HepG2 (cell line): ENCODE measurements around the gene TMEM33. TPM values are rescaled to one million over a fixed set of nuclear protein-coding genes. Genes with fewer than 3 reads are reported as not detected.

ENCODE experiments used
- CREM ChIP-seq, 2 experiments: sonication (generic) in 1 of 2; formaldehyde crosslinking in 1 of 2; IDR thresholded peaks; 2 replicates each; pipeline versions ENCODE4 v1.4.0 to v1.6.1; 2016 to 2020; ENCODE audit warnings: antibody characterized with exemption in 1 of 2, mild to moderate bottlenecking in 1 of 2, missing genetic modification reagents in 1 of 2
- DNMT1 ChIP-seq: sonication (generic); formaldehyde crosslinking; IDR thresholded peaks from 2 replicates; pipeline ENCODE4 v1.5.1; 2020; ENCODE audit warnings: mild to moderate bottlenecking, missing genetic modification reagents
- GATAD1 ChIP-seq: IDR thresholded peaks from 2 replicates; pipeline ENCODE4 v1.6.1; 2016; ENCODE audit warnings: missing genetic modification reagents, missing compliant biosample characterization
- PCBP2 ChIP-seq: fragments of 200-400 bp; formaldehyde crosslinking; optimal IDR thresholded peaks from 2 replicates; pipeline ENCODE3; 2018; ENCODE audit warnings: low read length, low read depth; ENCODE audit not compliant: poor library complexity, severe bottlenecking
- RAD51 ChIP-seq: fragments of 450-650 bp; IDR thresholded peaks from 2 replicates; pipeline ENCODE4 v1.6.1; 2016; ENCODE audit warnings: borderline replicate concordance
- ZBTB20 ChIP-seq: sonication (generic); formaldehyde crosslinking; IDR thresholded peaks from 2 replicates; pipeline ENCODE4 v1.8.1; 2023; ENCODE audit warnings: missing genetic modification reagents, low read depth, mild to moderate bottlenecking, borderline replicate concordance
- ZFYVE20 ChIP-seq: sonication (generic); formaldehyde crosslinking; IDR thresholded peaks from 2 replicates; pipeline ENCODE4 v1.8.0; 2023; ENCODE audit warnings: low read depth, mild to moderate bottlenecking, moderate library complexity, missing genetic modification reagents, borderline replicate concordance
- ZMYM2 ChIP-seq: sonication (generic); formaldehyde crosslinking; IDR thresholded peaks from 2 replicates; pipeline ENCODE4 v1.8.0; 2022; ENCODE audit warnings: mild to moderate bottlenecking, missing genetic modification reagents
- ZNF598 ChIP-seq: sonication (generic); formaldehyde crosslinking; IDR thresholded peaks from 2 replicates; pipeline ENCODE4 v1.5.1; 2020; ENCODE audit warnings: mild to moderate bottlenecking, missing genetic modification reagents, borderline replicate concordance
- polyA plus RNA-seq, 8 experiments: library from polyadenylated mRNA; depleted of rRNA in 3 of 8; stranded (reverse) in 7 of 8; unstranded in 1 of 8; fragments of >200 nt; fragmentation: Illumina TruSeq in 4 of 8; extraction: Trizol in 4 of 8; gene quantifications; 2 replicates each; pipeline versions ENCODE4 v1.2.1 to v1.2.3, GENCODE V29; 2011 to 2016; ENCODE audit warnings: low read depth in 4 of 8, missing spikeins in 1 of 8, mixed read lengths in 1 of 8; ENCODE audit not compliant: insufficient read depth in 1 of 8
- total RNA-seq, 5 experiments: library from RNA; depleted of rRNA; stranded (reverse); fragments of >200 nt; fragmentation: Illumina TruSeq; extraction: Trizol; gene quantifications; 2 replicates each; pipeline ENCODE4 v1.2.3, GENCODE V29; 2016; ENCODE audit warnings: low read depth in 1 of 5
- TF ChIP-seq, protein P1 (sequence below): sonication (generic); formaldehyde crosslinking; IDR thresholded peaks from 2 replicates; pipeline ENCODE4 v1.9.0; 2021; ENCODE audit warnings: mild to moderate bottlenecking, missing genetic modification reagents
- TF ChIP-seq, protein P2 (sequence below): sonication (generic); formaldehyde crosslinking; IDR thresholded peaks from 2 replicates; pipeline ENCODE4 v1.4.0; 2020; ENCODE audit warnings: missing genetic modification reagents
- TF ChIP-seq, protein P3 (sequence below): IDR thresholded peaks from 2 replicates; pipeline ENCODE4 v1.6.1; 2016; ENCODE audit warnings: low read depth, borderline replicate concordance
- TF ChIP-seq, protein P4 (sequence below): sonication (generic); formaldehyde crosslinking; IDR thresholded peaks from 2 replicates; pipeline ENCODE4 v1.4.0; 2020; ENCODE audit warnings: missing genetic modification reagents, borderline replicate concordance

The TMEM33 gene
- total and polyA plus RNA-seq, 2 of the 13 experiments (the other 11 are each of a cell fraction or from before 2014, with no cell fraction given) = 36.1 to 66.6 TPM

DNA sequence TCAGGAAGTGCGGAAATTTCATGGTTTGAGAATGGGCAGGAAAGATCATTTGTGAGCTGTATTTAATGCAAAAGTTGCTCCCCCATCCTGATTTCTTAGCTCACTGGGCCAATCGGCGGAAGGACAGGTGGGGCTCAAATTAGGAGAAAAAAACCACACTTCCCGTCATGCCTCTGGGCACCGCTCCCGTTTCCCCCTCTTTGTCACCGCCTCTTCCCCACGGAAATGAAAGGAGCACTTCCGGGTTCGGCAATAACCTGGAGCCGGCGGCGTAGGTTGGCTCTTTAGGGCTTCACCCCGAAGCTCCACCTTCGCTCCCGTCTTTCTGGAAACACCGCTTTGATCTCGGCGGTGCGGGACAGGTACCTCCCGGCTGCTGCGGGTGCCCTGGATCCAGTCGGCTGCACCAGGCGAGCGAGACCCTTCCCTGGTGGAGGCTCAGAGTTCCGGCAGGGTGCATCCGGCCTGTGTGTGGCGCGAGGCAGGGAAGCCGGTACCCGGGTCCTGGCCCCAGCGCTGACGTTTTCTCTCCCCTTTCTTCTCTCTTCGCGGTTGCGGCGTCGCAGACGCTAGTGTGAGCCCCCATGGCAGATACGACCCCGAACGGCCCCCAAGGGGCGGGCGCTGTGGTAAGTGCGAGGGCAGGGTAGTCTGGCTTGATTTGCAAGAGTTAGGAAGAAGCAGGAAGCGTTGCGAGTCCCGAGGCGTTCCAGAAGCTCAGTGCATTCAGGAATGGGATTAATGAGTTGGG lies at the start of gene TMEM33 (continued):
- TF ChIP-seq DNMT1 (CRISPR knock-in tag) (0 out of 2 replicates have a peak, but pooled peaks have one; percentile 69), ZMYM2 (no peak), ZFYVE20 (no peak), PCBP2 (no peak), CREM (IDR thresholded peaks at IDR 0.05) (peak; percentile 92), CREM (CRISPR knock-in tag; IDR thresholded peaks at IDR 0.05) (no peak), ZNF598 (CRISPR knock-in tag) (no peak), ZBTB20 (CRISPR knock-in tag) (no peak), GATAD1 (CRISPR knock-in tag) (peak; percentile 94), RAD51 (no peak)
- TF ChIP-seq, protein P1, sequence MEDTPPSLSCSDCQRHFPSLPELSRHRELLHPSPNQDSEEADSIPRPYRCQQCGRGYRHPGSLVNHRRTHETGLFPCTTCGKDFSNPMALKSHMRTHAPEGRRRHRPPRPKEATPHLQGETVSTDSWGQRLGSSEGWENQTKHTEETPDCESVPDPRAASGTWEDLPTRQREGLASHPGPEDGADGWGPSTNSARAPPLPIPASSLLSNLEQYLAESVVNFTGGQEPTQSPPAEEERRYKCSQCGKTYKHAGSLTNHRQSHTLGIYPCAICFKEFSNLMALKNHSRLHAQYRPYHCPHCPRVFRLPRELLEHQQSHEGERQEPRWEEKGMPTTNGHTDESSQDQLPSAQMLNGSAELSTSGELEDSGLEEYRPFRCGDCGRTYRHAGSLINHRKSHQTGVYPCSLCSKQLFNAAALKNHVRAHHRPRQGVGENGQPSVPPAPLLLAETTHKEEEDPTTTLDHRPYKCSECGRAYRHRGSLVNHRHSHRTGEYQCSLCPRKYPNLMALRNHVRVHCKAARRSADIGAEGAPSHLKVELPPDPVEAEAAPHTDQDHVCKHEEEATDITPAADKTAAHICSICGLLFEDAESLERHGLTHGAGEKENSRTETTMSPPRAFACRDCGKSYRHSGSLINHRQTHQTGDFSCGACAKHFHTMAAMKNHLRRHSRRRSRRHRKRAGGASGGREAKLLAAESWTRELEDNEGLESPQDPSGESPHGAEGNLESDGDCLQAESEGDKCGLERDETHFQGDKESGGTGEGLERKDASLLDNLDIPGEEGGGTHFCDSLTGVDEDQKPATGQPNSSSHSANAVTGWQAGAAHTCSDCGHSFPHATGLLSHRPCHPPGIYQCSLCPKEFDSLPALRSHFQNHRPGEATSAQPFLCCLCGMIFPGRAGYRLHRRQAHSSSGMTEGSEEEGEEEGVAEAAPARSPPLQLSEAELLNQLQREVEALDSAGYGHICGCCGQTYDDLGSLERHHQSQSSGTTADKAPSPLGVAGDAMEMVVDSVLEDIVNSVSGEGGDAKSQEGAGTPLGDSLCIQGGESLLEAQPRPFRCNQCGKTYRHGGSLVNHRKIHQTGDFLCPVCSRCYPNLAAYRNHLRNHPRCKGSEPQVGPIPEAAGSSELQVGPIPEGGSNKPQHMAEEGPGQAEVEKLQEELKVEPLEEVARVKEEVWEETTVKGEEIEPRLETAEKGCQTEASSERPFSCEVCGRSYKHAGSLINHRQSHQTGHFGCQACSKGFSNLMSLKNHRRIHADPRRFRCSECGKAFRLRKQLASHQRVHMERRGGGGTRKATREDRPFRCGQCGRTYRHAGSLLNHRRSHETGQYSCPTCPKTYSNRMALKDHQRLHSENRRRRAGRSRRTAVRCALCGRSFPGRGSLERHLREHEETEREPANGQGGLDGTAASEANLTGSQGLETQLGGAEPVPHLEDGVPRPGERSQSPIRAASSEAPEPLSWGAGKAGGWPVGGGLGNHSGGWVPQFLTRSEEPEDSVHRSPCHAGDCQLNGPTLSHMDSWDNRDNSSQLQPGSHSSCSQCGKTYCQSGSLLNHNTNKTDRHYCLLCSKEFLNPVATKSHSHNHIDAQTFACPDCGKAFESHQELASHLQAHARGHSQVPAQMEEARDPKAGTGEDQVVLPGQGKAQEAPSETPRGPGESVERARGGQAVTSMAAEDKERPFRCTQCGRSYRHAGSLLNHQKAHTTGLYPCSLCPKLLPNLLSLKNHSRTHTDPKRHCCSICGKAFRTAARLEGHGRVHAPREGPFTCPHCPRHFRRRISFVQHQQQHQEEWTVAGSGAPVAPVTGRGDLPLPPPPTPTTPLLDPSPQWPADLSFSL = no peak
- TF ChIP-seq, protein P2, sequence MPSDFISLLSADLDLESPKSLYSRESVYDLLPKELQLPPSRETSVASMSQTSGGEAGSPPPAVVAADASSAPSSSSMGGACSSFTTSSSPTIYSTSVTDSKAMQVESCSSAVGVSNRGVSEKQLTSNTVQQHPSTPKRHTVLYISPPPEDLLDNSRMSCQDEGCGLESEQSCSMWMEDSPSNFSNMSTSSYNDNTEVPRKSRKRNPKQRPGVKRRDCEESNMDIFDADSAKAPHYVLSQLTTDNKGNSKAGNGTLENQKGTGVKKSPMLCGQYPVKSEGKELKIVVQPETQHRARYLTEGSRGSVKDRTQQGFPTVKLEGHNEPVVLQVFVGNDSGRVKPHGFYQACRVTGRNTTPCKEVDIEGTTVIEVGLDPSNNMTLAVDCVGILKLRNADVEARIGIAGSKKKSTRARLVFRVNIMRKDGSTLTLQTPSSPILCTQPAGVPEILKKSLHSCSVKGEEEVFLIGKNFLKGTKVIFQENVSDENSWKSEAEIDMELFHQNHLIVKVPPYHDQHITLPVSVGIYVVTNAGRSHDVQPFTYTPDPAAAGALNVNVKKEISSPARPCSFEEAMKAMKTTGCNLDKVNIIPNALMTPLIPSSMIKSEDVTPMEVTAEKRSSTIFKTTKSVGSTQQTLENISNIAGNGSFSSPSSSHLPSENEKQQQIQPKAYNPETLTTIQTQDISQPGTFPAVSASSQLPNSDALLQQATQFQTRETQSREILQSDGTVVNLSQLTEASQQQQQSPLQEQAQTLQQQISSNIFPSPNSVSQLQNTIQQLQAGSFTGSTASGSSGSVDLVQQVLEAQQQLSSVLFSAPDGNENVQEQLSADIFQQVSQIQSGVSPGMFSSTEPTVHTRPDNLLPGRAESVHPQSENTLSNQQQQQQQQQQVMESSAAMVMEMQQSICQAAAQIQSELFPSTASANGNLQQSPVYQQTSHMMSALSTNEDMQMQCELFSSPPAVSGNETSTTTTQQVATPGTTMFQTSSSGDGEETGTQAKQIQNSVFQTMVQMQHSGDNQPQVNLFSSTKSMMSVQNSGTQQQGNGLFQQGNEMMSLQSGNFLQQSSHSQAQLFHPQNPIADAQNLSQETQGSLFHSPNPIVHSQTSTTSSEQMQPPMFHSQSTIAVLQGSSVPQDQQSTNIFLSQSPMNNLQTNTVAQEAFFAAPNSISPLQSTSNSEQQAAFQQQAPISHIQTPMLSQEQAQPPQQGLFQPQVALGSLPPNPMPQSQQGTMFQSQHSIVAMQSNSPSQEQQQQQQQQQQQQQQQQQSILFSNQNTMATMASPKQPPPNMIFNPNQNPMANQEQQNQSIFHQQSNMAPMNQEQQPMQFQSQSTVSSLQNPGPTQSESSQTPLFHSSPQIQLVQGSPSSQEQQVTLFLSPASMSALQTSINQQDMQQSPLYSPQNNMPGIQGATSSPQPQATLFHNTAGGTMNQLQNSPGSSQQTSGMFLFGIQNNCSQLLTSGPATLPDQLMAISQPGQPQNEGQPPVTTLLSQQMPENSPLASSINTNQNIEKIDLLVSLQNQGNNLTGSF (CRISPR knock-in tag) = no peak
- TF ChIP-seq, protein P3, sequence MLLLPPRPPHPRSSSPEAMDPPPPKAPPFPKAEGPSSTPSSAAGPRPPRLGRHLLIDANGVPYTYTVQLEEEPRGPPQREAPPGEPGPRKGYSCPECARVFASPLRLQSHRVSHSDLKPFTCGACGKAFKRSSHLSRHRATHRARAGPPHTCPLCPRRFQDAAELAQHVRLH (CRISPR knock-in tag) = no peak
- TF ChIP-seq, protein P4, sequence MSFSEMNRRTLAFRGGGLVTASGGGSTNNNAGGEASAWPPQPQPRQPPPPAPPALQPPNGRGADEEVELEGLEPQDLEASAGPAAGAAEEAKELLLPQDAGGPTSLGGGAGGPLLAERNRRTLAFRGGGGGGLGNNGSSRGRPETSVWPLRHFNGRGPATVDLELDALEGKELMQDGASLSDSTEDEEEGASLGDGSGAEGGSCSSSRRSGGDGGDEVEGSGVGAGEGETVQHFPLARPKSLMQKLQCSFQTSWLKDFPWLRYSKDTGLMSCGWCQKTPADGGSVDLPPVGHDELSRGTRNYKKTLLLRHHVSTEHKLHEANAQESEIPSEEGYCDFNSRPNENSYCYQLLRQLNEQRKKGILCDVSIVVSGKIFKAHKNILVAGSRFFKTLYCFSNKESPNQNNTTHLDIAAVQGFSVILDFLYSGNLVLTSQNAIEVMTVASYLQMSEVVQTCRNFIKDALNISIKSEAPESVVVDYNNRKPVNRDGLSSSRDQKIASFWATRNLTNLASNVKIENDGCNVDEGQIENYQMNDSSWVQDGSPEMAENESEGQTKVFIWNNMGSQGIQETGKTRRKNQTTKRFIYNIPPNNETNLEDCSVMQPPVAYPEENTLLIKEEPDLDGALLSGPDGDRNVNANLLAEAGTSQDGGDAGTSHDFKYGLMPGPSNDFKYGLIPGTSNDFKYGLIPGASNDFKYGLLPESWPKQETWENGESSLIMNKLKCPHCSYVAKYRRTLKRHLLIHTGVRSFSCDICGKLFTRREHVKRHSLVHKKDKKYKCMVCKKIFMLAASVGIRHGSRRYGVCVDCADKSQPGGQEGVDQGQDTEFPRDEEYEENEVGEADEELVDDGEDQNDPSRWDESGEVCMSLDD (CRISPR knock-in tag) = 0 out of 2 replicates have a peak, but pooled peaks have one; percentile 33
